Nephron progenitor cell (in vitro differentiated cells): ENCODE results near the gene TECPR2.

ENCODE experiments used
- DNase-seq: peaks from one replicate; pipeline ENCODE4 v3.0.0; 2021
- H3K27ac Mint-ChIP-seq: 2 replicates; pipeline ENCODE4 v1.8.0; 2021; ENCODE audit warnings: mild to moderate bottlenecking, moderate library complexity, mixed read lengths
- H3K27me3 Mint-ChIP-seq: 2 replicates; pipeline ENCODE4 v1.8.0; 2021; ENCODE audit warnings: mild to moderate bottlenecking, low read depth, mixed read lengths; ENCODE audit not compliant: poor library complexity
- H3K36me3 Mint-ChIP-seq: 2 replicates; pipeline ENCODE4 v1.8.0; 2021; ENCODE audit warnings: low read depth, mixed read lengths
- H3K4me1 Mint-ChIP-seq: 2 replicates; pipeline ENCODE4 v1.8.0; 2021; ENCODE audit warnings: mixed read lengths
- H3K4me3 Mint-ChIP-seq: 2 replicates; pipeline ENCODE4 v1.8.0; 2021; ENCODE audit warnings: mild to moderate bottlenecking, moderate library complexity, mixed read lengths
- H3K9me3 Mint-ChIP-seq: 2 replicates; pipeline ENCODE4 v1.8.0; 2021; ENCODE audit warnings: mild to moderate bottlenecking, moderate library complexity, mixed read lengths
- CTCF ChIP-seq: fragments of 200-600 bp; sonication (generic); IDR thresholded peaks from 2 replicates; pipeline ENCODE4 v1.5.0; 2021; ENCODE audit warnings: antibody characterized with exemption

The TECPR2 gene

GRCh38 chr14:102431751-102432150 is 69.0 kb downstream of the TECPR2 start:
- no peak for TF ChIP-seq CTCF
- DNase-seq = no peak

GRCh38 chr14:102434647-102435175 is 72.0 kb downstream of the TECPR2 start:
- peaks cover 10% of the 10 kb centered on the region for H3K36me3 Mint-ChIP-seq
- H3K27me3 Mint-ChIP-seq = peaks cover 4% of the 10 kb centered on the region
- no peak overlapping the region for H3K27ac Mint-ChIP-seq
- TF ChIP-seq CTCF = no peak
- H3K4me3 Mint-ChIP-seq = no peak overlapping the region
- no peak for DNase-seq
- H3K4me1 Mint-ChIP-seq = peaks cover 19% of the 10 kb centered on the region
- H3K9me3 Mint-ChIP-seq = no peaks in the 10 kb centered on the region

More at GRCh38 chr14:102431751-102432150, 69.0 kb downstream of the TECPR2 start:
- Mint-ChIP-seq H3K4me3 (no peak overlapping the region), H3K36me3 (peaks cover 18% of the 10 kb centered on the region), H3K27me3 (no peaks in the 10 kb centered on the region), H3K27ac (no peak overlapping the region), H3K9me3 (no peaks in the 10 kb centered on the region), H3K4me1 (peaks cover 12% of the 10 kb centered on the region)

GRCh38 chr14:102437997-102438915 is 75.5 kb downstream of the TECPR2 start:
- Mint-ChIP-seq H3K4me3 (peak overlapping the region; percentile 65), H3K27me3 (peaks cover 4% of the 10 kb centered on the region), H3K27ac (no peak overlapping the region), H3K36me3 (peaks cover 23% of the 10 kb centered on the region), H3K9me3 (no peaks in the 10 kb centered on the region), H3K4me1 (peaks cover 18% of the 10 kb centered on the region)
- TF ChIP-seq CTCF = peak; percentile 76
- peak; percentile 92 for DNase-seq

- no peak for DNase-seq
- Mint-ChIP-seq H3K4me1 (peaks cover 14% of the 10 kb centered on the region), H3K27me3 (peaks cover 4% of the 10 kb centered on the region), H3K4me3 (no peak overlapping the region), H3K36me3 (peaks cover 28% of the 10 kb centered on the region), H3K9me3 (no peaks in the 10 kb centered on the region), H3K27ac (no peak overlapping the region)
- no peak for TF ChIP-seq CTCF
These were observed 76.8 kb downstream of the TECPR2 start for GRCh38 chr14:102439556-102439955.

GRCh38 chr14:102440392-102440791 is 77.7 kb downstream of the TECPR2 start:
- DNase-seq = no peak
- Mint-ChIP-seq H3K4me3 (no peak overlapping the region), H3K4me1 (peaks cover 14% of the 10 kb centered on the region), H3K27me3 (peaks cover 4% of the 10 kb centered on the region), H3K27ac (no peak overlapping the region), H3K9me3 (no peaks in the 10 kb centered on the region), H3K36me3 (peaks cover 37% of the 10 kb centered on the region)
- no peak for TF ChIP-seq CTCF
